Stimulated activated CD4-positive, alpha-beta T cell treated with anti-CD3 and anti-CD28 coated beads, Interleukin-1b, Interleukin-23, amount 100 ng/mL, for 4 hours (primary cell): Measurements from ENCODE around the gene ANKRD23.
"Not testable (repeated sequence)": the region's sequence is repeated elsewhere in the genome, so short reads cannot be mapped to it uniquely, and the experiment has no call there.

Experiments used
- DNase-seq, 2 donors: peaks; one replicate each; pipeline ENCODE4 v3.0.0-alpha.2; 2020; ENCODE audit warnings: low read depth in 2 of 2

The ANKRD23 gene

DNA sequence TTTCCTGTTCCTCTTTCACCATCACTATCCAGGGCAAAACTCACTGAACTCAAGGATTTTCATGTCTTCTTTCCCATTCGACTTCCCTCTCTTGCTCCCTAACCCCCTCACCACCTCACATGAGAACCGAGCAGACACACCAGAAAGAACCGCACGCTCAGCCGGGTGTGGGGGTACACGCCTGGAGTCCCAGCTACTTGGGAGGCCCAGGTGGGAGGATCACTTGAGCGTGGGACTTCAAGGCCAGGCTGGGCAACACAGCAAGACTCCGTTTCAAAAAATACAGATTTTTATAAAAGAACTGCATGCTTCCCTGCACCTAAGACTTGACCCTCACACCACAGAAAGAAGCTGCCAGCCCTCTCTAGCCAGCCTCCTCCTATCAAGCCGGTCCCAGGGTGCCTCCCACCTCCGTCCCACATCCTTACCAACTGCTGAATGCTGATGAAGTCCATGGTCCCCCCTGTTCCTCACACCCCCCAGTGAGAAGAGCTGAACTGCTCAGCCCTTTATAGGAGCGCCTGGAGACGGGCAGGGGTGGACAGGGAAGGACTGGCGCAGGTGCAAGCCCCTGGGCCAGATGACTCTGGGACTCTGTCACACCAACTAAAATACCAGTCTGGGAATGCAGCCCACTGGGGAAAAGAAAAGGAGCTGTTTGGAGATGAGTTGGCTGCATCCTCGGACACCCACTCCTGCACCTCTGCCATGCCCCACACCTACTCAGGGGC lies at the start of gene ANKRD23:
TSS of gene ANKRD23 (minus strand) at position 484 of the 731 bp plus-strand sequence. CDS start at position 455, 29 bp downstream.
- DNase-seq = no peak

DNA sequence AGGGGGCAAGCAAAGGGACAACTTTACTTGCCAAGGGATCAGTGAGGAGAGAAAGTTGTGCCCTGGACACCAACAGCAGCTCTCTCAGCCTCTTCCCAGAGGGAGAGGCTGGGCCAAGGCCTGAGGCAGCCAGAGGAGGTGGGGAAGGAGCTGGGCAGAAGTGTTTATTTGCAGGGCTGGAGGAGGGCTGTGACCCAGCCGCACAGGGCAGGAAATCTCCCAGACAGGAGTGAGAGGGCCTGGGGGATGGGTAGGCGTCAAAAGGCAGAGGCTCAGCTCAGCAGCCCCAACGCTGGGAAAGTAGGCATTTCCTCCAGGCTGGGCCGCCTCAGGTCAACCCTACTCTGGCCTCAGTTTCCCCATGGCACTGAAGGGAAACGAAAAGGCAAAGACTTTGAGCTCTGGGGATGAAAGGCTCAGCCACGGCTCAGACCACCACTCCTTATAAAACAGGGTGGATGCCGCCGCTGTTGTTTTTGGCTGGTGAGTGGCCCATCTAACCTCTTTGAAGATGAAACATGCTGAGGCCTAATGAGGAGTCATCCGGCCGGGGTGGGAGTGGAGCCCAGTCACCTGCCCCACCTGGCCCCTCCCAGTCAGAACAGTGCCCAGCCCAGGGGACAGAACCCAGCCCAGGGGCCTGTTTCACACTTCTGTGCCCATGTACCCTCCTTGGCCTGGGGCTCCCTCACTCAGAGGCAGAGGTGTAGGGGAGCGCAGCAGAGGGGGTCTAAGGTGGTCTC lies 47.9 kb upstream of the ANKRD23 start:
- DNase-seq = no peak

DNA sequence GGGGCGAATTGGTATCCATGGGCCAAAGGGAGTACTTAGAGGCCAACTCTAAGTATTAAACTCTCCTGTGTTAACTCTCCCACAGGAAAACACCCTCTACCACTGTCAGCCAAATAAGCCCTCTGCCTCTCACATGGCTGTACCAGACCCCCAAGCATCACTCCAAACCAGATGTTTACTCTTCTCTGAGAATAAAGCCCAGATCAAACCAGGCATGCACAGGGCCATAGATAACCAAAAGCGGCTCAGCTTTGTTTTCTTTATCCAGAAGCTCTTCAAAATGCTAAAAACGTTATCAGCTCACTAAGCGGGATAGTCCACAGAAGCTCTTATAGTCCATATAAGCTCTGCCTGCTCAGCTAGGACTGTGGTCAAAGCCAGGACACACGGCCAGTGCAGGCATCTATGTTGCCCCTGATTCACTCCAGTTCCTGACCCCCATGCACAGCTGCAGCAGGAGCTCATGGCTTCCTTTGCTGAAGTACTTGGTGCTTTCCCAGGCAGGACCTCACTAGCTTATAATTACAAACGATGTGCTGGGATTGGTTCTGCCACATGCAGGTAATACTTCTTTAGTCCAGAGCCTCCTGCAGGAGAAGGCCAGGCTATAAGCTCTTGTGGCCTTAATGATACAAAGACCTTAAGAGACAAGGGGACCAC lies 47.0 kb upstream of the ANKRD23 start:
- DNase-seq = no peak

DNA sequence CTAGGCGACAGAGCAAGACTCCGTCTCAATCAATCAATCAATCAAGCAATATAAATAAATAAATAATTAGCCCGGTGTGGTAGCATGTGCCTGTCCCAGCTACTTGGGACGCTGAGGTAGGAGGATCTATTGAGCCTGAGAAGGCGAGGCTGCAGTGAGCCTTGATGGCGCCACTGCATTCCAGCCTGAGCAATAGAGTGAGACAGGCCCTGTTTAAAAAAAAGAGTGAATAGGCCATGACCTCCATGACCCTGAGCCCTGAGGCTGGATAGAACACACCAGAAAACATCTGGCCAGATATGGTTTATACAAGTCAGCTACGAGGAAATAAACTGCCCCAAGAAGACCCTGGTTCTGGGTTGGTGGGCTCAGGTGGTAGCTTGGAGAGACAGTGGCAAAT lies 46.4 kb upstream of the ANKRD23 start:
- DNase-seq = no peak

DNA sequence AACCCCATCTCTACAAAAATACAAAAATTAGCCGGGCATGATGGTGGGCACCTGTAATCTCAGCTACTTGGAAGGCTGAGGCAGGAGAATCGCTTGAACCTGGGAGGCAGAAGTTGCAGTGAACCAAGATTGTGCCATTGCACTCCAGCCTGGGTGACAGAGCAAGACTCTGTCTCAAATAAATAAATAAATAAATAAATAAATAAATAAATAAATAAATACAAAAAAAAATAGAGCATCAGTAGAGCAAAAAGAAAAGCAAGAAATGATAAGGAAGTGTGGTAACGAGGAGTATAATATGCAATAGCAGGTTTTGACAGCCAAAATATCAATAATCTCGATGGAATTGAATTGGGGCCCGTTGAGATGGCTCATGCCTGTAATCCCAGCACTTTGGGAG lies 45.7 kb upstream of the ANKRD23 start:
- not testable (repeated sequence) for DNase-seq

DNA sequence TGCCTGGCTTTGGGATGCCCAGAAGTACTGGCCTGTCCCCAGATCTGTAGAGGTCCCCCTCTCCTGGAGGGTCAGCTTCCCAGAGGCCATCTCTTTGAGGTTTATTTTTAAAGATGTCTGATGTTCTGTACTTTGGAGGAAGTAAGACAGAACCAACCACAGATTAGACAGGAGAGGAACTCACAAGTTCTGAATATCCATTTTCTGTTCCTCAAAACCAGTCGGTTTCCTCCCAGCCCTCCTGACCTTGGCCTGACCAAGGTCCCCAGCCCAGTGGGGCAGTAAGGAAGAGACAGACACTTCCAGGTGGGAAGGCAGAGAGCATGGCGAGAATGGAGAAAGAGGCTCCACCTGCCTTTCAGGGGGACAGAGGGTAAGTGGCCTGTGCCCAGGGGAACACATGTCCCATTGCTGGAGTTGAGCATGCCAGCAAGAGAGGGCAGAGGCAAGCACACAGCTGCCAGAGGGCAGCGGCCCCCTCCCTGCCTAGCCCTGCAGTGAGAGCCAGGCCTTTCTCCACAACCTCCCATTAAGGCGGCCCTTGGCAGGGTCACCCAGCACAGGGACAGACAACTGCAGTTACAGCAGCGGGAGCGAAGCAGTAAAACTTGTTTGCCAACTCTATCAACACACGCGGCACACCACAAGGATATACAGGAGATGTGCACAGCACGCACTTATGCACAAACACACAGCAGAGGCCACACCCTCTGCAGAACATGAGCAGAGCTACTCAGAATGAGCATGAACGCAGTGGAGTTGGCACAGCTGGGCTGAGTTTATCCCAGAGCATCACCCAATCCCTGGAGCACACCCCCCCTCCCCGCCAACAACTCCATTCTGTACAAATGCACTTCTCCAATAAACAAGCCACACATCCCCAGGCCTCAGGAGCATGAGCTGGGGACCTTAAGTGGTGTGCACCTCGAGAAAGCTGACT lies 44.5 kb upstream of the ANKRD23 start:
- DNase-seq = no peak

DNA sequence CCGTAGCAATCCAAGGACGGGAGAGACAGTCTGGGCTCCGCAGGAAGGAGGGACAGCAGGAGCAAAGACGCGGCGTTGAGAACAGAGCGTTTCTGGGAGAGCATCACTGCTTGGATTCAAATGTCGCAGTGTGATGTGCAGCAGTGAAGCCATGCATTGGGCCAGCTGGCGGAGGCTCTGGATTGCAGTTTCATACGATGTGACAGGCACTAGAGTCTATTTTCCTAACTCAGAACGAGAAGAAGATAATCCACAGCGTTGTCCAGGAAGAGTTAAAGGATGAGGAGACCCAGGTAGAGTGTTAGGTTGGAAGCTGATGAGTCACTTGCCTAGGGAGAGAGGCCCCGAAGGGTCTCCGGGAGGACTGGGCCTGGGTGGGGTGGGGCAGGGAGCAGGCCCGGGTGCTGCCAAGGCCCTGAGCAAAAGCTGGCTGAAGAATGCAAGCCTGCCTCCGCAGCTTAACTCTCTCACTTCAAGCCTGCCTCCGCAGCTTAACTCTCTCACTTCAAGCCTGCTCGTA lies 43.7 kb upstream of the ANKRD23 start:
- DNase-seq = no peak

DNA sequence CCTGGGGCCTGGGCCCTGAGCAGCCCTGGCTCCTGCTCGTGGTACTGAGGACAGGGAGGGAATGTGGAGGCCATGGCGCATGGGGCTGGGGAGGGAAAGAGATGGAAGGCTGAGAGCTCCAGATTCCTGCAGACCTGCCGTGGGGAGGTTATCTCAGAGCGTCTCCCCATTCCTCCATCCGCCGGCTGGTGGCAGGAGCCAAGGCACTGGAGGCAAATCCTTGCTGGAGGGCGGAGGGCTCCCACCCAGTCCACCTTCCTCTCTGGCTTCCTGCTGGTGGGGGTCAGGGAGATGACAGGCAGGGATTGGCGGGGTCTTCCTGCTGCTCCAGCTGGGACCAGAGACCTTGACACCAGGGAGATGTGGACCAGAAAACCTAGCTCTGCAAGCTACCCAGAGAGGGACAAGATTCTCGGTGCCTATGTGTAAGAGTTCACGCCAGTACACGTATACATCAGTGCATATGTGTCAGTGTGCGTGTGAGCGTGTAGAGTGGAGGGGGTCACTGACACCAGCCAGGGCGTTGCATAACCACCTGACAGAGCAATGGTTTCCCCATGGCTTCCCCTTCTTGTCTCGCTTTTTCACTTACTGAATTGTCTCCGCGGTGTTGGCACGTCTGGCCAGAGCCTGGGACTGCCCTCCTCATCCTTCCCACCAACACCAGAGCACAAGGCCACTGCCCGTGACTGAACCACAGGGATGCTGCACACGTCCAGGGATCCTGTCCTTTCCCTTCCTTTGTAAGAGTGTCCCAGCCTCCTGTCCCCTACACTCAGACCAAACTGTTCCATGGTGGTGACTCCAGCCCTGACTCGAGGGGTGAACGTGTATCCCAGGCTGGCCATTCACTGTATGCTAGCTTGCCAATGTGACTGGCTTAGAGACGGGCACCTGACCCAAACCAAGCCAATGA lies 41.9 kb upstream of the ANKRD23 start:
- no peak for DNase-seq

DNA sequence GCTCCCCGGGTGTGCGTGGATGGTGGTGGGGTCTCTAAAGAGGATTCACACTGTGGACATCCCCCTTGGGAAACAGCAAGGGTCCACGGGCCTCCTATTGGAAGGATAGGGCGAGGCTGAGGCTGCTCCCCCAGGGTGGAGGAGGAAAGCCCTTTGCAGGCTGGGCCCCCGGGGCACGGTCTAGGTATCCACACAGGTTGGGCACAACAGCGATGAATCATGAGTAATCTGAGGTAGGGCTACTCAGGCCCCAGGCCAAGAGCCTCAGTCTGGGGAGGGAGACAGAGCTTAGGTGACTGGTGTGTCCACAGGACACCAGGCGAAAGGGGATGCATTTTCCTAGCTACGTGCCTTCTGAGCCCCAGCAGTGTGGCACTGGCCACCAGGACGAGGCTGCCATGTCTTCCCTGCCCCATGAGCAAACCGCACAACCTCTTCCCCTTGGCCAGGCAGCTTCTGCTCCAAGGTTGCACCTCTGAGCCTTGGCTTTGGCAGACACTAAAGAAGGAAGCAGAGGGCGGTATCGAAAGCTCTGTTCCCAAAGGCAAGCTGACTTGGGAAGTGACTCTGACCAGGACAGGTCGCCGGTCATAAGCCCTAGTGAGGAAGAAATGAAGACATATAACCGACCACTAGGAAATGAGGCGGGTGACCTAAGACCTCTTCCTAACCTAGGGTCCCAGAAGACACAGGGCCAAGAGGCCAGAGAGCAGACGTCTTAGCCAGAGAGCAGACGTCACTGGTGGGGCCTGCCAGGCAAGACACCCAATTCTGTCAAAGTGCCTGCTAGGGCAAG lies 40.7 kb upstream of the ANKRD23 start:
- DNase-seq = no peak

DNA sequence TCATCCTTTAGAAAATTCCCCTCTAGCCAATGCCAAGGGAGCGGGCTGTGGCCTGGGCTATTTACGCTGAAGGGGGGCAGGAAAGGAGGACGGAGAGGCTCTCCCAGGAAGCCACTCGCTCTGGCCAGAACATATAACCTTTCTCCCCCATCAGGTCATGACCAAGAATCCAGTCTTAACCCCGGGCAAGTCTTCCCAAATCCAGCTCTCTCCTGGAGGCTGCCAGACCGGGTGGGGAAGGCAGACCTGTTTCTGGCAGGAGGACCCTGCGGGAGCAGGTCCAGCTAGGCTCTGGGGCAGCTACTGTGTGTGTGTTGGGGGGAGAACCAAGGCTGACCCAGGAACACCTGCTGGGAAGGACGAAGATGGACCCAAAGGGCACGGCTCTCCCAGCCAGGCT lies 39.5 kb upstream of the ANKRD23 start:
- DNase-seq = no peak

DNA sequence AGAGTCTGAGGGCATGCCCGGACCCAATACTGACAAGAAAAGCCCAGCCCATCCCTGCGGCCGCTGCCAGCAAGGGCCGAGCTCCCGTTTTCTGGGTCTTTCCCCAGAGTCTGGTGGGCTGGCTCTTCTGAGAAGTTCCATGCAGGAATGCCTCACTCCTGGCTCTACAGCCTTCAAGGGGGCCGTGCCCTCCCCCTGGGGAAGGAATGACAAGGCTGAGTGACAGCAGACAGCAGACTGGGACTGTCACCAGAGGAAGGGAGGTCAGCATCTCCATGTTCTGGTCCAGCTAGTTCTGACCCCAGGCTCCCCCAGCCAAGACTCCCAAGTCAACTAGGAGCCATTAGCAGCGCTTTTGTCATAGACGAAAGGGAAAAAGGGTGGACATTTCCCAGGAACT lies 39.1 kb upstream of the ANKRD23 start:
- DNase-seq = no peak

DNA sequence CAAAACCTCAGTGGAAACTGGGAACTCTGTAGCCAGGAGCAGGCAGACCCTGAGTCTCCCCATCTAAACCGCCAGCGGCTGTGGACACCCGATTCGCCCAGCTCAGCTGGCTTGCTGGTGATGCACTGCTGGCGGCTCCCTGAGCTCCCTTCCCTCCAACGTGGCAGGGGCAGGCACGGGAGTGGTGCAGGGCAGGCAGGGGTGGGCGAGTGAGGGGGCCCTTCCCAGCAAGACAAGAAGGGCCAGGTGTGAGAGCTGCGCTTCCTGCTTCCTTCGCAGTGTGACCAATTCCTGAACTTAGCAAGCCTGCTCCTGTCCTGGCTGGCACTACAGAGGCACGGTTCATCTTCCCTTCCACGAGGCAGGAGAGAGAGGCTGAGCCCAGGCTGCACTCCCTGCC lies 38.4 kb upstream of the ANKRD23 start:
- no peak for DNase-seq

DNA sequence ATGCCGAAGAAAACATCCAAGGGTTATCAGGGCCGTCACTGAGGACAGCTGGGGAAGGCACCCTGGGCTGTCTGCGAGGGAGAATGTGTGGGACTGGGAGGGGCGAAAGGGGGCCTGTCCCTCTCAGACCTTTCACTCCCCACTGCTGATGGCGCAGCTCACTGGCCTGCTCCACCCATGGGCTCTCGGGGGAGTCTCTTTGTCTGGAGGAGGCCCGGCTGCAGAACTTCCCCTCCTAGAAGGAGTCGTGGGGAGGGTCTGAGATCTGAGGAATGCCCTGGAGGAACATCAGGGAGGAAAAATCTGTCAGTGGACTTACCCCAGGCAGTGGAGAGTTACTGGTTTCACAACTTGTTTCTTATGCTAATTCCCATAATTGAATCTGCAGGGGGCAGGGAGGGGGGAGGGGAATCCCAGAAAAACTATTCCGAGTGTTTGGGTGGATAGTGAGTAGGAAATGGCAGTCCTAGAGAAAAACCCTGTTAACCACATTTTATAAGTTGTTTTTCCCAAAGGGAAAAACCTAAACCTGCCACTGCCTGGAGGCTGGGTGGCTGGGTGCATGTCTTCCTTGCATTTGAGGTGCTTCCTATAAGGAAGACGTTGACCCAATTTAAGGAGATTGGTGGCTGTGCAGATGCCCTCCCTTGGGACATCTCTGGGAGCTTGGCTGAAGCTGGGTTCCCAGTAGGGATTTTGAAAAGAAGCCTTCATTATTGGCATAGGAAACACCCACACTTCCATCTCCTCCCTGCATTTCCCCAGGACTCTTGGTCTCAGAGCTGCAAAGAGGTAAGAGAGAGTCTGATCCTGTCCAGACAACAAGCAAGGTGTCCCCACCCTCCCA lies 37.8 kb upstream of the ANKRD23 start:
- DNase-seq = no peak

DNA sequence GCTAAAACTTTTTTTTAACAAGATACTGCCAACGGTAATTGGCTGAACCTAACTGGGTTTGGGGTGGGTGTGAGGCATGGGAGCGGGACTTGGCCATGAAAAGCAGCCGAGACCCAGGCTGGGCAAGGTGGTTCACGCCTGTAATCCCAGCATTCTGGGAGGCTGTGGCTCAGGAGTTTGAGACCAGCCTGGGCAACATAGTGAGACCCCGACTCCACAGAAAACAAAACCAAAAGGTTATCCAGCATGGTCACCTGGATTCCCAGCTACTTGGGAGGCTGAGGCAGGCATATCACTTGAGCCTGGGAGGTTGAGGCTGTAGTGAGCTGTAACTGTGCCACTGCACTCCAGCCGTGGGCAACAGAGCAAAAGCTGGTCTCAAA lies 37.1 kb upstream of the ANKRD23 start:
- no peak for DNase-seq

DNA sequence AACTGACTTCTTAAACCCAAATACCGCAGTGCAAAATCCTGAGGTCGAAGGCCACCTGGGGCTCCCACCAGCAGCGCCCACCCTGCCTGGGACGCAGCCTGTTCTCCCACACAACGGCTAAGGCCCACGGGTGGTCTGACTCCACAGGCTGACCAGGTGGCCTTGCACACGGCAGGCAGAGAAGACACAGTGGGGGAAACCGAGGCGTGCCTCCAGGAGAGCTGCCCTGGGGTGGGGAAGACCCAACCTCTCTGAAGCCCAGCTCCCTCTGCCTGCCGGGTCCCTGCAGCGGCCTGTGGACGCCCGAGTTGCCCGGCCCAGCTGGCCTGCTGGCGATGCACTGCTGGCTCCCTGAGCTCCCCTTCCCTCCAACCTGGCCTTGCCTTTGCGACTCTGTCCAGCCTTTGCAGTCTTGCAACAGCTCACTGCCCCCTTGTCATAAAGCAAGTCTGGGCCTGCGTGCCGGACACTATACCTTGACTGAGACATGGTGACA lies 35.8 kb upstream of the ANKRD23 start:
- no peak for DNase-seq

DNA sequence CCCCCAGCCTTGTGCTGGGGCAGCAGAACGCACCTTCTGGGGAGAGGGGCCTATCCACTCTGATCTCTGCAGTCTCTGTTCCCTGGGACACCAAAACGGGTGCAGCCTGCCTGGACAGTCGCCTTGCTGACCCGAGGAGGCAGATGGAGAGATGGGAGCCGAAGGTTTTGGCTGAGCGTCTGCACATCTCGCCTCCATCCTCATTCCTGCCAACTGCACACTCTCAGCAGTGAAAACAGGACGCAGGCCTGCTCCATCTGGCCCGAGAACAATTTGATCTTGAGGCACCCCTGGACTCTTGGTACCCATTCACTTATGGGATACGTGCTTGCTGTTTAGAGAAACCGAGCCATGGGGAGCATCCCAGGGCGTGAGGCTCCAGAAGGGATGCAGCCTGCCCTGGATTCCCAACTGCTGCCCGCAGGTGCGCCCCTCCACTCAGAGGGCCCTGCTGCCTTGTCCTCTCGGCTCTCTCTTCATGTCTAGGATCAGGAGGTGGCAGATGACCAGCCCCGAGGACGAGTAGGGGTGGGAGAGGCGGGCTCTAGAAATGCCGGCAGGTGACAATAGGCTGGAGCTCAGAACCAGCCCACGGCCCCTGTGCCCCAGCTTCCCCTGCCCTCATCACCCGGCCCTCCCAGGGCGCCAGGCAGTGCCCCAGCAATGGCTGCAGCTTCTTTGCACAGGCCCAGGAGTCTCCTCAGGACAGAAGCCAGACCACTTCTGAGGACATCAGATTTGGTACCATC lies 35.1 kb upstream of the ANKRD23 start:
- DNase-seq = no peak

DNA sequence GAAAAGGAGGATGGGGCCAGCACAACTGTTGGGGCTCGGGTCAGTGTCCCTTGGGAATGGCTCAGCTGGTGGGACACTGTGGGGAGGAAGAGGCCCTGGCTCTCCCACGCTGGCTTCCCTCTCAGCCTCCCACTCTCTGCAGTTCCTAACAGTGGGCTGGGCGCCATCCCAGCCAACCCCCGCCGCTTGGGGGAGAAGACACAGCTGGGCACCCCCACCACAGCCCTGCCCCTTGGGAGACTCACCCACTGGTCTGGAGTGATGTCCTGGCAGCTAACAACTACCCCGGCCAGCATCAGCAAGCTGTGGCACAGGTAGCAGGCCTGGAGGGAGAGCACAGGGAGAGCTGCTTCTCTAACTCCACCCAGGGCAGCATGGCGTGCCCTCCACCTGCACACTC lies 34.4 kb upstream of the ANKRD23 start:
- no peak for DNase-seq

DNA sequence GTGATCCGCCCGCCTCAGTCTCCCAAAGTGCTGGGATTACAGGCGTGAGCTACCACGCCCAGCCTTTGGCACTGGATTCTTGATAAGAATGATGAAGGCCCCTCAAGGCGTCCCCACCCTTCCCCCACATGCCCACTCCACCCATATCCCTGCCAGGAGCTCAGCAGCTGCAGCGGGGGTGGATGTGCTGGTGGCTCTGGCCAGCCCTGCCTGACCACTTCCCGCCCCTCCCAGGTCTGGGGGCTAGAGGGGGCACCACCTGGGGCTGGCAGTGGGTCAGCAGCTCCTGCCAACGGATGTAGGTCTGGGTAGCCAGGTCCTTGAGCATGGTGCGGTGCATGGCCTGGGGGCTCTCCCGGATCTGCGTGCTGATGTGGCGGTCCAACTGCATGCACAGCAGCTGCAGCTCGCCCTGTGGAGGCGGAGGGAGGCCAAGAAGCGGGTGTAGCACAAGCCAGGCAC lies 33.8 kb upstream of the ANKRD23 start:
- no peak for DNase-seq
